Activated T-cell treated with anti-CD3 and anti-CD28 coated beads, Interleukin-2, amount 50 U/mL, for 24 hours (primary cell): Measurements from ENCODE around the gene THADA.
"Not testable (repeated sequence)": the region's sequence is repeated elsewhere in the genome, so short reads cannot be mapped to it uniquely, and the experiment has no call there.

ENCODE experiments used
- DNase-seq: peaks from one replicate; pipeline ENCODE4 v3.0.0-alpha.2; 2020
- H3K27ac Mint-ChIP-seq: 2 replicates; pipeline ENCODE4 v1.8.0; 2020; ENCODE audit warnings: mild to moderate bottlenecking, mixed read lengths
- H3K27me3 Mint-ChIP-seq: 2 replicates; pipeline ENCODE4 v1.8.0; 2020; ENCODE audit warnings: mixed read lengths
- H3K36me3 Mint-ChIP-seq: 2 replicates; pipeline ENCODE4 v1.8.0; 2020; ENCODE audit warnings: low read depth, mixed read lengths
- H3K4me1 Mint-ChIP-seq: 2 replicates; pipeline ENCODE4 v1.8.0; 2020; ENCODE audit warnings: low read depth, mixed read lengths
- H3K4me3 Mint-ChIP-seq: 2 replicates; pipeline ENCODE4 v1.8.0; 2020; ENCODE audit warnings: mild to moderate bottlenecking, moderate library complexity, mixed read lengths
- H3K9me3 Mint-ChIP-seq: 2 replicates; pipeline ENCODE4 v1.8.0; 2020; ENCODE audit warnings: mixed read lengths

THADA gene

GRCh38 chr2:43297740-43298139 is 298.1 kb downstream of the THADA start:
- Mint-ChIP-seq H3K4me1 (peaks cover 39% of the 10 kb centered on the region), H3K36me3 (peaks cover 24% of the 10 kb centered on the region)
- H3K4me3 Mint-ChIP-seq, H3K27me3 Mint-ChIP-seq, DNase-seq, H3K27ac Mint-ChIP-seq, H3K9me3 Mint-ChIP-seq: not testable (repeated sequence)

GRCh38 chr2:43294973-43295603 is 300.8 kb downstream of the THADA start:
- Mint-ChIP-seq H3K27ac (peak overlapping the region; percentile 90), H3K27me3 (no peaks in the 10 kb centered on the region), H3K9me3 (no peaks in the 10 kb centered on the region), H3K4me3 (no peak overlapping the region), H3K36me3 (peaks cover 37% of the 10 kb centered on the region), H3K4me1 (peaks cover 29% of the 10 kb centered on the region)
- DNase-seq = no peak

GRCh38 chr2:43293744-43294695 is 301.8 kb downstream of the THADA start:
- peak overlapping the region; percentile 6 for H3K4me3 Mint-ChIP-seq
- peak overlapping the region; percentile 90 for H3K27ac Mint-ChIP-seq
- peaks cover 46% of the 10 kb centered on the region for H3K36me3 Mint-ChIP-seq
- H3K27me3 Mint-ChIP-seq = no peaks in the 10 kb centered on the region
- no peak for DNase-seq
- no peaks in the 10 kb centered on the region for H3K9me3 Mint-ChIP-seq
- H3K4me1 Mint-ChIP-seq = peaks cover 29% of the 10 kb centered on the region

GRCh38 chr2:43292851-43293743 is 302.7 kb downstream of the THADA start:
- Mint-ChIP-seq H3K4me3 (no peak overlapping the region), H3K36me3 (peaks cover 56% of the 10 kb centered on the region)

GRCh38 chr2:43292297-43292696 is 303.5 kb downstream of the THADA start:
- H3K27me3 Mint-ChIP-seq = no peaks in the 10 kb centered on the region
- H3K36me3 Mint-ChIP-seq = peaks cover 64% of the 10 kb centered on the region
- H3K27ac Mint-ChIP-seq = no peak overlapping the region
- H3K4me1 Mint-ChIP-seq = peaks cover 29% of the 10 kb centered on the region
- H3K9me3 Mint-ChIP-seq = peaks cover 4% of the 10 kb centered on the region
- DNase-seq = no peak
- no peak overlapping the region for H3K4me3 Mint-ChIP-seq

More at GRCh38 chr2:43292851-43293743, 302.7 kb downstream of the THADA start:
- no peak for DNase-seq
- Mint-ChIP-seq H3K9me3 (no peaks in the 10 kb centered on the region), H3K27ac (peak overlapping the region; percentile 90), H3K27me3 (no peaks in the 10 kb centered on the region), H3K4me1 (peaks cover 29% of the 10 kb centered on the region)

GRCh38 chr2:43289331-43289730 is 306.5 kb downstream of the THADA start:
- Mint-ChIP-seq H3K36me3 (peaks cover 93% of the 10 kb centered on the region), H3K27ac (no peak overlapping the region), H3K9me3 (peaks cover 18% of the 10 kb centered on the region), H3K4me3 (no peak overlapping the region), H3K4me1 (peaks cover 16% of the 10 kb centered on the region), H3K27me3 (no peaks in the 10 kb centered on the region)
- no peak for DNase-seq

GRCh38 chr2:43288417-43289305 is 307.2 kb downstream of the THADA start:
- H3K4me3 Mint-ChIP-seq = no peak overlapping the region
- peaks cover 18% of the 10 kb centered on the region for H3K9me3 Mint-ChIP-seq
- no peak for DNase-seq
- H3K36me3 Mint-ChIP-seq = peaks cover 96% of the 10 kb centered on the region
- H3K27ac Mint-ChIP-seq = no peak overlapping the region
- H3K27me3 Mint-ChIP-seq = no peaks in the 10 kb centered on the region
- H3K4me1 Mint-ChIP-seq = peaks cover 10% of the 10 kb centered on the region

GRCh38 chr2:43285987-43286386 is 309.9 kb downstream of the THADA start:
- DNase-seq = no peak
- peaks cover 18% of the 10 kb centered on the region for H3K9me3 Mint-ChIP-seq
- peaks cover 3% of the 10 kb centered on the region for H3K4me1 Mint-ChIP-seq
- H3K4me3 Mint-ChIP-seq = no peak overlapping the region
- H3K36me3 Mint-ChIP-seq = peaks cover 97% of the 10 kb centered on the region
- H3K27ac Mint-ChIP-seq = no peak overlapping the region
- H3K27me3 Mint-ChIP-seq = no peaks in the 10 kb centered on the region

- DNase-seq = no peak
- Mint-ChIP-seq H3K4me3 (no peak overlapping the region), H3K36me3 (peaks cover 95% of the 10 kb centered on the region), H3K4me1 (peaks cover 7% of the 10 kb centered on the region), H3K27ac (no peak overlapping the region), H3K9me3 (peaks cover 18% of the 10 kb centered on the region), H3K27me3 (no peaks in the 10 kb centered on the region)
These were observed 310.9 kb downstream of the THADA start for GRCh38 chr2:43284967-43285366.

- H3K4me3 Mint-ChIP-seq, H3K27me3 Mint-ChIP-seq, H3K27ac Mint-ChIP-seq, DNase-seq, H3K4me1 Mint-ChIP-seq: not testable (repeated sequence)
- Mint-ChIP-seq H3K36me3 (peaks cover 97% of the 10 kb centered on the region), H3K9me3 (peaks cover 18% of the 10 kb centered on the region)
These were observed 311.5 kb downstream of the THADA start for GRCh38 chr2:43284347-43284746.

GRCh38 chr2:43280994-43281393 is 314.8 kb downstream of the THADA start:
- H3K27ac Mint-ChIP-seq = peak overlapping the region; percentile 34
- H3K36me3 Mint-ChIP-seq = peaks cover 93% of the 10 kb centered on the region
- H3K4me1 Mint-ChIP-seq = peaks cover 7% of the 10 kb centered on the region
- H3K27me3 Mint-ChIP-seq = no peaks in the 10 kb centered on the region
- H3K9me3 Mint-ChIP-seq = peaks cover 11% of the 10 kb centered on the region
- H3K4me3 Mint-ChIP-seq = no peak overlapping the region
- DNase-seq = no peak

- Mint-ChIP-seq H3K36me3 (peaks cover 84% of the 10 kb centered on the region), H3K4me3 (no peak overlapping the region)
These were observed 316.5 kb downstream of the THADA start for GRCh38 chr2:43279317-43279840.

GRCh38 chr2:43278564-43279220 is 317.1 kb downstream of the THADA start:
- DNase-seq = no peak
- no peak overlapping the region for H3K4me3 Mint-ChIP-seq
- H3K4me1 Mint-ChIP-seq = peaks cover 11% of the 10 kb centered on the region
- H3K9me3 Mint-ChIP-seq = no peaks in the 10 kb centered on the region
- no peaks in the 10 kb centered on the region for H3K27me3 Mint-ChIP-seq
- peaks cover 83% of the 10 kb centered on the region for H3K36me3 Mint-ChIP-seq
- H3K27ac Mint-ChIP-seq = no peak overlapping the region

More at GRCh38 chr2:43279317-43279840, 316.5 kb downstream of the THADA start:
- no peak for DNase-seq
- Mint-ChIP-seq H3K9me3 (no peaks in the 10 kb centered on the region), H3K4me1 (peaks cover 7% of the 10 kb centered on the region), H3K27me3 (no peaks in the 10 kb centered on the region), H3K27ac (no peak overlapping the region)
